DMS79 (cell line): ENCODE results near the gene OSBPL10.

Experiments used
- DNase-seq: peaks from one replicate; lab custom pipeline; 2025; lab: John Stamatoyannopoulos, UW

OSBPL10 gene

DNA sequence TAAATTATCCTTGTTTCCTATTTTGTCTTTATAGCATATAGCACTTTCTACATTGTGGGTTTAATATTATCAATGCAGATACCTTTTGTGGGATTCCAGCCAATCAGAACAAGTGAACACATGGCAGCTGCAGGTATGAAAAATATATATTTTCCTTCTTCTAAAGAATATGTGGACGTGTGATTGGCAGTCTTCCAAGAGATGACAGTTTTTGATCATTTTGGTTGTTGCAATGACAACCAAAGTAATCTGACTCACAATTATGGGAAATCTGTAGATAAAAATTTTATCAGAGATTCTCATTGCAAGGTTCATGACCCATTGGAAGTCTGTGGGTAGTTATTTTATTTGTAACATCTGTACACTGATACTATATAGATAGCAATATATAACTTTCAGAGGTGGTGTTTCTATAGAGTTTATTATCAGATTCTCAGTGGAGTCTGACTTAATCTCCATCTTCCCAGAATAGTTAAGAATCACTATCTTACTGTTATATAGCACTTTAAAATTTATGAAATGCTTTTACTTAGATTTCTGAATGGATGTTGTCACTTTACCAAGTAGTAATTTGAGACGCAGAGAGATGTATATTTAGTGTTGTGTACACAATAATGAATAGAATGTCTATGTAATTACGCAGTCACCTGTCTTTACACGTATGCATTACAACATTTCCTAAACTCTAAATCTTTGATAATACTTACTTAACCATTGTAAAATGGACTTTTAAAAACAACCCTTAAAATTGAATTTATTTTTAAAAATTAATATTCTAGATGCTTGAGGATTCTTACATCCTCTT is 365.8 kb downstream of the OSBPL10 start:
- DNase-seq = no peak

- DNase-seq = no peak
Measured at GRCh38 chr3:31614162-31614921, 366.7 kb downstream of the OSBPL10 start.

DNA sequence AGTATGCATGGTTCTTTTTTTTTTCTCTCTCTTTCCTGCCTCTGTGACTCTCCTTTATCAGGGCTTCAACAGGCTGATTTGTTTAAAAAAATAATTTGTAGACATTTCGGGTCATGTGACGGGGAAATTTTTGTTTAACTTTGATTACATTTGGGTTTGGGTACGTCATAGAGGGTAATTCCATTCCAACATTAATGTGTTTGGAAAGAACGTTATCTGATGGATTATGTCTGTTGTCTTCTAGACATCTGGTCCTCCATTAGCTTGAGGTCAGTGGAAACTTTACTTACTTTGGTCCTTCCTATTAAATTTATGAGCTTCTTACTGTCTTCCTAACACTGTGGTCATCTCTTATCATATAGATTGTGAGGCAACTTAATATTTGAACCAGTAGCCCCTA is 367.4 kb downstream of the OSBPL10 start:
- DNase-seq = no peak

GRCh38 chr3:31613177-31613576 is 367.9 kb downstream of the OSBPL10 start:
- no peak for DNase-seq
